Aorta (tissue), 5 donors: Measurements from ENCODE around the gene MRPL9. TPM values are rescaled to one million over a fixed set of nuclear protein-coding genes. Genes with fewer than 3 reads are reported as not detected.

Experiments
- ATAC-seq: fragments of 200-7000 bp; cut with Tn5 transposase; one replicate; pipeline ENCODE4 v1.9.1; 2022; ENCODE audit warnings: moderate library complexity; ENCODE audit not compliant: low FRiP score
- DNase-seq, 2 donors: peaks; one replicate each; pipeline ENCODE4 v3.0.0-alpha.2; 2020
- H3K27ac ChIP-seq, 2 donors: one replicate each; pipeline ENCODE4 v1.5.1; 2013; ENCODE audit warnings: low read length in 2 of 2, mild to moderate bottlenecking in 2 of 2, moderate library complexity in 2 of 2, control low read depth in 1 of 2, inconsistent platforms in 1 of 2, low read depth in 1 of 2
- H3K27me3 ChIP-seq, 2 donors: one replicate each; pipeline ENCODE4 v1.6.1; 2013; ENCODE audit warnings: control low read depth in 1 of 2, low read length in 1 of 2, mild to moderate bottlenecking in 1 of 2, moderate library complexity in 1 of 2; ENCODE audit not compliant: insufficient read depth in 2 of 2, control insufficient read depth in 1 of 2
- H3K36me3 ChIP-seq, 2 donors: one replicate each; pipeline ENCODE4 v1.6.1; 2013; ENCODE audit warnings: control low read depth in 1 of 2, low read length in 1 of 2, mild to moderate bottlenecking in 1 of 2; ENCODE audit not compliant: insufficient read depth in 2 of 2, control insufficient read depth in 1 of 2
- H3K4me1 ChIP-seq, 2 donors: one replicate each; pipeline ENCODE4 v1.6.1; 2013; ENCODE audit warnings: low read length in 2 of 2, control low read depth in 1 of 2, mild to moderate bottlenecking in 1 of 2, moderate library complexity in 1 of 2; ENCODE audit not compliant: insufficient read depth in 2 of 2, control insufficient read depth in 1 of 2
- H3K4me3 ChIP-seq, 2 donors: one replicate each; pipeline ENCODE4 v1.5.1; 2013; ENCODE audit warnings: low read length in 2 of 2, control low read depth in 1 of 2, mild to moderate bottlenecking in 1 of 2
- H3K9me3 ChIP-seq: one replicate; pipeline ENCODE4 v1.6.1; 2013; ENCODE audit warnings: mild to moderate bottlenecking, low read length; ENCODE audit not compliant: control insufficient read depth
- WGBS, 2 donors: extraction: QIAGEN DNeasy Blood & Tissue Kit; methylation state at CpG; one replicate each; pipeline ENCODE4 v1.1.7; 2013; 5-methylcytosine and 5-hydroxymethylcytosine counted together
- intact Hi-C, 2 donors: fragments of 100-400 bp; cut with DNase I; formaldehyde crosslinking; loops; one replicate each; pipeline versions ENCODE4 v1.14.2 to v1.15.0; 2022
- polyA plus RNA-seq, 2 donors: library from polyadenylated mRNA; stranded (reverse); fragments of 200-250 nt; gene quantifications; one replicate each; pipeline ENCODE4 v1.2.3, GENCODE V29; 2013
- total RNA-seq, 2 donors: library from RNA; stranded (reverse); fragmentation: NEBNext Ultra II Directional; extraction: Animal tissue kit (Norgen Biotek cat#: 25700); gene quantifications; one replicate each; pipeline ENCODE4 v1.2.1, GENCODE V29; 2021
- donor health status: healthy with polysubstance abuse.
- donor health status: Bipolar disorder and iron deficiency.
- donor health status: DM: no; HTN: no; CAD: no.
- donor health status: DM: no; HTN: no; CAD: no.
- donor health status: DM: yes; HTN: yes; CAD: no.

MRPL9 gene
- total and polyA plus RNA-seq, 4 donors: 38.7 to 58.9 (median 46.2) TPM

DNA sequence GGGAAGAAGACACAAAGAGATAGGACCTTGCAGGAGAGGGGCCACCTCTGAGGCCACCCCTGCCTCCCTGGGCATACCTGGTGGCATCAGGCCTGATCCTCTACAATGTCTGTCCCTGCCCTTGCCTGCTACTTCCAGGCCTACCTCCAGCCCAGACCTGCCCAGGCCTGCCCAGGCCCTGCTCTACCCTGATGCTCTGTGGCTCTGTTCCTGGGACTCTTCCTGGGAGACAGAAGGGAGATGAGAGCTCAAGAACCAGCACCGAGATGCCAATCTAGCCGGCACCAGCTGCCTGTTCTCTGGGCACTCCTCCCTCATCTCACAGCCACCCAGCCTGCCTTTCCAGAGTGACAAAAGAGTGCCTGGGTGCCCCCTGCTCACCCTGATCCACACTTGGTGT is 49.4 kb downstream of the MRPL9 start:
- Histone ChIP-seq H3K36me3 (no peaks in the 10 kb centered on the region), H3K27ac (no peak overlapping the region), H3K4me1 (no peaks in the 10 kb centered on the region), H3K9me3 (no peaks in the 10 kb centered on the region), H3K4me3 (no peak overlapping the region), H3K27me3 (no peaks in the 10 kb centered on the region)
- 76 to 84% methylated on average over 2 of the region's 2 CpGs for WGBS, 2 donors
- intact Hi-C loops: no loop called here
- DNase-seq: no peak
- no peak for ATAC-seq

DNA sequence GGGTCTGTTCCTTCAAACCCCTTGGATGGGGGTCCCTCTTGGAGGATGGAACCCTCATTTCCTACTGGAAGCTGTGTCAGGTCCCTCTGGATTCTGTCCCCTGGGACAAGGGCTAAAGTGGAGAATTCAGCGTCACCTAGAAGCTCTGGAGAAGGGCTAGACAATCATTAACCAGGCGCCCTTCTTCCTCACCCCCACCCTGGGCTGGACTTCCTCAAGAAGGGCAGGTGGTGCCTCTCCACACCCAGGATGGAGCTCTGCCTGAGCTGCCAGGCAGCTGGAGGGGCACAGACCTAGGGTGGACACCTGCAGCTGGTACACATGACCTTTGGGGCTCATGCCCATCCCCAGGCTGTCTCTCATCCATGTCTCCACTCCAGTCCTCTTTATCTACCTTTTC is 50.3 kb downstream of the MRPL9 start:
- H3K4me3 ChIP-seq: no peak overlapping the region
- H3K4me1 ChIP-seq: no peaks in the 10 kb centered on the region
- DNase-seq (no peak), ATAC-seq (no peak)
- H3K36me3 ChIP-seq: no peaks in the 10 kb centered on the region
- intact Hi-C loops: no loop called here
- H3K9me3 ChIP-seq: no peaks in the 10 kb centered on the region
- H3K27me3 ChIP-seq: no peaks in the 10 kb centered on the region
- WGBS, 2 donors: 81 to 90% methylated on average over 2 of the region's 2 CpGs
- no peak overlapping the region for H3K27ac ChIP-seq

DNA sequence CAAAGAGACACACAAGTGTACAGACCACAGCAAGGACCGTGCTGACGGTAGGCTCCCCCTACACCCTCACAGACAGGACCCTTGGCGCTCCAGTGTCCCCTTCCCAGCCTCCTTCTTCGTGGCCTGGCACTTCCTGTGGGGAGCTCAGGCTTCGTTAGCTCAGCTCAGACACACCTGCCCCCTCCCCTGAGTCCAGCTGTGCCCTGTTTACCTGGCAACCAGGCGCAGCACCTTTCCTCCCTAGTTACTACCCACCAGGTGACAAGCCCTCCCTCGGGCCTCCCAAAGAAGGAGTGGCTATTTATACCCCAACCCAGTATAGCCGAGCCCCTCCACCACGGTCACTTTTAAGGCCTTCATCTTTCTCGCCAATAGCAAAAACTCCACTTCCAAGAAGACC is 51.3 kb downstream of the MRPL9 start:
- 64 to 68% methylated on average over 10 of the region's 10 CpGs for WGBS, 2 donors
- H3K27me3 ChIP-seq: no peaks in the 10 kb centered on the region
- no peak overlapping the region for H3K4me3 ChIP-seq
- ATAC-seq: no peak
- no peak overlapping the region for H3K27ac ChIP-seq
- H3K36me3 ChIP-seq: no peaks in the 10 kb centered on the region
- no peak for DNase-seq
- H3K4me1 ChIP-seq: no peaks in the 10 kb centered on the region
- H3K9me3 ChIP-seq: no peaks in the 10 kb centered on the region
- intact Hi-C loops: no loop called here

DNA sequence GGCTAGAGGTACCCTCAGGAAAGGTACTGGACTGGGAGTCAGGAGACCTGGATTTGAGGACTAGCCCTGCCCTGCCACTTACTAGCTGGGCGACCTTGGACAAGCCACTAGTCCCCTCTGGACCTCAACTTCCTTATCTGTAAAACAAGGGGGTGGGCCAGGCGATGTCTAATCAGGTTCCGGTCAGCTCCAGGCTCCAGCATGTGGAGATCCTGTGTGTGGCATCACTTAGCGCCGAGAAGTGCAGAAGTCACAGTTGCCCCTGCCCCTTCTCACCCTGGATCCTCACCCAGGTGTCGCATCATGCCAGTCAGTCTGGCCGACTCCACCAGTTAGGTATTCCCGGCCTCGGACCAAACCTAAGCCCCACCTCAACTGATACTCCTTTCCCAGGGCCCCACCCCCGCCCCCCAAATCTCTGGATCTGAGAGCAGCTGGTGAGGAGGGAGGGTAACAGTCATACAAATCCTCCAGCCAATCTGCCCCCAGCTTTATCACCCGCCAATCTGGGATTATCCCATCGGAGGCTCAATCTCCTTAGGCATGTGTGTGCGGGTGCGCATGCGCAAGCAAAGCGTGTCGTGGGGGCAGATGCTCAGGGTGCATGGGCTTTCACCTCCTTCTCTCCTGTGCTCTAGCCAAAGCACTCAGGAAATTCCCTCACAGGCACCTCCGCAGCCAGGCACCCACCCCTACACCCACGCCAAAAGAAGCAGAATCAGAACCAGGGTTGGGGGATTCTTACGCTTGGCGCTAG is 52.1 kb downstream of the MRPL9 start:
- H3K36me3 ChIP-seq: no peaks in the 10 kb centered on the region
- ATAC-seq (no peak), DNase-seq (no peak)
- no peaks in the 10 kb centered on the region for H3K4me1 ChIP-seq
- no peak overlapping the region for H3K27ac ChIP-seq
- no peaks in the 10 kb centered on the region for H3K9me3 ChIP-seq
- H3K4me3 ChIP-seq: no peak overlapping the region
- intact Hi-C loops: no loop called here
- no peaks in the 10 kb centered on the region for H3K27me3 ChIP-seq
- WGBS, 2 donors: 79 to 80% methylated on average over 21 of the region's 21 CpGs

DNA sequence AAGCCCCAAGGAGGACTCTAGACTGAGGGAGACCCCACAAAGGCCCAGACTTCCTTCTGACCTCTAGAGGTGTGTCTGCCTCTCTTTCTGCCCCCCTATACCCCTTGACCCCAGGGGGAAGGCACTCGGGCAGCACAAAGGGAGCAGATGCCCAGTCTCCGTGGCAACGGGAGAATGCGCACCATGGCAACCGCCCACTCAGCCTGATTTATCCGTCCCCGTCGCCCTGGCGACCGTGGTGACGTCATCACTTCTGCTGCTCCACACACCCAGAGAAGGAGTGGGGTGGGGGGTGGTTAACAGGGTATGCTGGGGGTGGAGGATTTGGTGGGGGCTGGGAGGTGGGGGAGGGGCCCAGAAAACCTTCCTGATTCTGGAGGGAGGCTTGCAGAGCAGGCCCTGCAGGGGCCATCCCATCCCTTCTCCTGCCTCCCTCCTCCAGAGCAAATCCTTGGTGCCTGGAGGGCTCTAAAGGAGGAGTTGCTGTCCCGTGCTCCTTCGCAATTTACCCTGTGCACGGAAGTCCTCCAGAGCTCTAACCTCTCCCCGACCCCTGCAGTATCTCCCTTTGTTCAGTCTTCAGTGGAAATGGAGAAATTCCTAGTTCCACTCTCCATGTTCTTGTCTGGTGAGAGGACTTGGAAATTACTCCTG is 53.0 kb downstream of the MRPL9 start:
- no peaks in the 10 kb centered on the region for H3K36me3 ChIP-seq
- no peaks in the 10 kb centered on the region for H3K27me3 ChIP-seq
- intact Hi-C loops: no loop called here
- H3K27ac ChIP-seq: no peak overlapping the region
- WGBS, 2 donors: 33% methylated on average over 15 of the region's 15 CpGs
- ATAC-seq: no peak
- H3K9me3 ChIP-seq: no peaks in the 10 kb centered on the region
- DNase-seq: no peak
- no peaks in the 10 kb centered on the region for H3K4me1 ChIP-seq
- H3K4me3 ChIP-seq: no peak overlapping the region

Other genes starting within 250 kb of the MRPL9 start
- gene TUFT1, start 223.2 kb downstream of the MRPL9 start, total RNA-seq: 10 to 100 TPM in 1 of 2 donors, 1 to 10 TPM in 1; 6.5 to 11.2 TPM
- 1 to 10 TPM; 3.9 to 4.5 TPM for gene TUFT1, start 223.2 kb downstream of the MRPL9 start, polyA plus RNA-seq
- 10 to 100 TPM; 34.7 to 48.0 TPM for gene SNX27, start 151.4 kb downstream of the MRPL9 start, total RNA-seq
- gene SNX27, start 151.4 kb downstream of the MRPL9 start, polyA plus RNA-seq: 1 to 10 TPM; 5.6 to 6.4 TPM
- not detected for gene CELF3, start 46.7 kb downstream of the MRPL9 start, total RNA-seq
- under 1 TPM in 1 of 2 donors, not detected in 1; 0.13 TPM for gene CELF3, start 46.7 kb downstream of the MRPL9 start, polyA plus RNA-seq
- gene RIIAD1, start 42.0 kb downstream of the MRPL9 start, total RNA-seq: not detected
- gene RIIAD1, start 42.0 kb downstream of the MRPL9 start, polyA plus RNA-seq: not detected
- 1 to 10 TPM; 3.7 to 9.1 TPM for gene TDRKH, start 27.0 kb upstream of the MRPL9 start, total RNA-seq
- 1 to 10 TPM; 1.5 to 2.5 TPM for gene TDRKH, start 27.0 kb upstream of the MRPL9 start, polyA plus RNA-seq
- not detected for gene LINGO4, start 41.9 kb upstream of the MRPL9 start, total RNA-seq
- gene LINGO4, start 41.9 kb upstream of the MRPL9 start, polyA plus RNA-seq: not detected
- under 1 TPM in 1 of 2 donors, not detected in 1; 0.24 TPM for gene RORC, start 68.3 kb upstream of the MRPL9 start, total RNA-seq
- gene RORC, start 68.3 kb upstream of the MRPL9 start, polyA plus RNA-seq: 1 to 10 TPM in 1 of 2 donors, under 1 TPM in 1; 0.10 to 1.6 TPM
- not detected for gene C2CD4D, start 76.3 kb upstream of the MRPL9 start, total RNA-seq
- not detected for gene C2CD4D, start 76.3 kb upstream of the MRPL9 start, polyA plus RNA-seq
- gene THEM5, start 90.2 kb upstream of the MRPL9 start, total RNA-seq: not detected
- not detected for gene THEM5, start 90.2 kb upstream of the MRPL9 start, polyA plus RNA-seq
- 10 to 100 TPM; 11.8 to 17.5 TPM for gene THEM4, start 146.0 kb upstream of the MRPL9 start, total RNA-seq
- 10 to 100 TPM in 1 of 2 donors, 1 to 10 TPM in 1; 3.8 to 12.3 TPM for gene THEM4, start 146.0 kb upstream of the MRPL9 start, polyA plus RNA-seq
- gene S100A10, start 230.4 kb upstream of the MRPL9 start, total RNA-seq: 100 to 1,000 TPM; 188 to 386 TPM
- gene S100A10, start 230.4 kb upstream of the MRPL9 start, polyA plus RNA-seq: 100 to 1,000 TPM; 244 to 417 TPM